HepG2 (cell line): ENCODE measurements around the gene CA9. TPM values are rescaled to one million over a fixed set of nuclear protein-coding genes. Genes with fewer than 3 reads are reported as not detected.

Experiments used
- ATF1 ChIP-seq: IDR thresholded peaks from 2 replicates; pipeline ENCODE4 v1.6.1; 2016; ENCODE audit warnings: mild to moderate bottlenecking, control low read depth
- CCAR2 ChIP-seq: fragments of 200-400 bp; formaldehyde crosslinking; optimal IDR thresholded peaks from 2 replicates; pipeline ENCODE3; 2018; ENCODE audit warnings: low read depth, mild to moderate bottlenecking, low read length, moderate library complexity
- DR1 ChIP-seq: sonication (generic); formaldehyde crosslinking; IDR thresholded peaks from 2 replicates; pipeline ENCODE4 v1.8.0; 2021; ENCODE audit warnings: mild to moderate bottlenecking, missing genetic modification reagents, inconsistent platforms
- ETV5 ChIP-seq: IDR thresholded peaks from 2 replicates; pipeline ENCODE4 v1.6.1; 2018; ENCODE audit warnings: missing biosample characterization, missing genetic modification reagents, inconsistent platforms, borderline replicate concordance
- GFI1 ChIP-seq: sonication (generic); formaldehyde crosslinking; IDR thresholded peaks from 2 replicates; pipeline ENCODE4 v1.5.0; 2020; ENCODE audit warnings: missing genetic modification reagents, mild to moderate bottlenecking, borderline replicate concordance
- HNRNPL ChIP-seq: fragments of 200-400 bp; formaldehyde crosslinking; IDR thresholded peaks from 2 replicates; pipeline ENCODE4 v1.6.1; 2017; ENCODE audit warnings: mild to moderate bottlenecking, low read depth, low read length
- HNRNPLL ChIP-seq: fragments of 200-400 bp; formaldehyde crosslinking; IDR thresholded peaks from 2 replicates; pipeline ENCODE4 v1.6.1; 2017; ENCODE audit warnings: mild to moderate bottlenecking, low read depth, low read length; ENCODE audit not compliant: poor library complexity, severe bottlenecking
- MEF2D ChIP-seq: sonication (generic); formaldehyde crosslinking; IDR thresholded peaks from 2 replicates; pipeline ENCODE4 v1.5.1; 2020; ENCODE audit warnings: mild to moderate bottlenecking, missing genetic modification reagents
- POLR2G ChIP-seq: fragments of 200-400 bp; formaldehyde crosslinking; IDR thresholded peaks from 2 replicates; pipeline ENCODE4 v1.6.1; 2018; ENCODE audit warnings: mild to moderate bottlenecking, low read depth, low read length, moderate library complexity
- PRMT3 ChIP-seq: sonication (generic); formaldehyde crosslinking; IDR thresholded peaks from 2 replicates; pipeline ENCODE4 v1.8.1; 2022; ENCODE audit warnings: low read depth, mild to moderate bottlenecking, moderate library complexity, missing genetic modification reagents, borderline replicate concordance
- RXRA ChIP-seq: sonication (generic); formaldehyde crosslinking; IDR thresholded peaks from 2 replicates; pipeline ENCODE4 v1.5.1; 2020; ENCODE audit warnings: missing genetic modification reagents
- SP4 ChIP-seq: sonication (generic); formaldehyde crosslinking; IDR thresholded peaks from 2 replicates; pipeline ENCODE4 v1.8.1; 2023; ENCODE audit warnings: mild to moderate bottlenecking, missing genetic modification reagents
- XRCC5 ChIP-seq: fragments of 200-400 bp; formaldehyde crosslinking; optimal IDR thresholded peaks from 2 replicates; pipeline ENCODE3; 2017; ENCODE audit warnings: mild to moderate bottlenecking, low read length
- ZKSCAN5 ChIP-seq: sonication (generic); formaldehyde crosslinking; IDR thresholded peaks from 2 replicates; pipeline ENCODE4 v1.5.1; 2020; ENCODE audit warnings: mild to moderate bottlenecking, missing genetic modification reagents
- ZNF17 ChIP-seq: sonication (generic); formaldehyde crosslinking; IDR thresholded peaks from 2 replicates; pipeline ENCODE4 v1.5.0; 2020; ENCODE audit warnings: mild to moderate bottlenecking, missing genetic modification reagents
- ZNF30 ChIP-seq: sonication (generic); formaldehyde crosslinking; IDR thresholded peaks from 2 replicates; pipeline ENCODE4 v1.5.0; 2020; ENCODE audit warnings: mild to moderate bottlenecking, missing genetic modification reagents
- ZNF567 ChIP-seq: sonication (generic); formaldehyde crosslinking; IDR thresholded peaks from 2 replicates; pipeline ENCODE4 v1.8.1; 2023; ENCODE audit warnings: mild to moderate bottlenecking, missing genetic modification reagents, borderline replicate concordance
- ZNF570 ChIP-seq: sonication (generic); formaldehyde crosslinking; IDR thresholded peaks from 2 replicates; pipeline ENCODE4 v1.4.0; 2020; ENCODE audit warnings: mild to moderate bottlenecking, missing genetic modification reagents, borderline replicate concordance
- ZNF761 ChIP-seq: sonication (generic); formaldehyde crosslinking; conservative IDR thresholded peaks from 2 replicates; pipeline ENCODE4 v1.4.0; 2020; ENCODE audit warnings: mild to moderate bottlenecking, missing genetic modification reagents
- ZNF816 ChIP-seq: sonication (generic); formaldehyde crosslinking; IDR thresholded peaks from 2 replicates; pipeline ENCODE4 v1.8.0; 2022; ENCODE audit warnings: missing genetic modification reagents, mild to moderate bottlenecking, borderline replicate concordance
- polyA plus RNA-seq, 8 experiments: library from polyadenylated mRNA; depleted of rRNA in 3 of 8; stranded (reverse) in 7 of 8; unstranded in 1 of 8; fragments of >200 nt; fragmentation: Illumina TruSeq in 4 of 8; extraction: Trizol in 4 of 8; gene quantifications; 2 replicates each; pipeline versions ENCODE4 v1.2.1 to v1.2.3, GENCODE V29; 2011 to 2016; ENCODE audit warnings: low read depth in 4 of 8, missing spikeins in 1 of 8, mixed read lengths in 1 of 8; ENCODE audit not compliant: insufficient read depth in 1 of 8
- total RNA-seq, 5 experiments: library from RNA; depleted of rRNA; stranded (reverse); fragments of >200 nt; fragmentation: Illumina TruSeq; extraction: Trizol; gene quantifications; 2 replicates each; pipeline ENCODE4 v1.2.3, GENCODE V29; 2016; ENCODE audit warnings: low read depth in 1 of 5
- TF ChIP-seq, protein P1 (sequence below): sonication (generic); formaldehyde crosslinking; IDR thresholded peaks from 2 replicates; pipeline ENCODE4 v1.4.0; 2020; ENCODE audit warnings: low read depth, mild to moderate bottlenecking, missing genetic modification reagents
- TF ChIP-seq, protein P2 (sequence below): sonication (generic); formaldehyde crosslinking; conservative IDR thresholded peaks from 2 replicates; pipeline ENCODE4 v1.8.0; 2022; ENCODE audit warnings: mild to moderate bottlenecking, moderate library complexity, missing genetic modification reagents
- TF ChIP-seq, protein P3 (sequence below): sonication (generic); formaldehyde crosslinking; IDR thresholded peaks from 2 replicates; pipeline ENCODE4 v1.5.0; 2020; ENCODE audit warnings: missing genetic modification reagents
- TF ChIP-seq, protein P4 (sequence below): sonication (generic); formaldehyde crosslinking; IDR thresholded peaks from 2 replicates; pipeline ENCODE4 v1.4.0; 2020; ENCODE audit warnings: missing genetic modification reagents

The CA9 gene
- total and polyA plus RNA-seq, 2 of the 13 experiments (the other 11 are each of a cell fraction or from before 2014, with no cell fraction given) = 0.13 to 152 TPM

DNA sequence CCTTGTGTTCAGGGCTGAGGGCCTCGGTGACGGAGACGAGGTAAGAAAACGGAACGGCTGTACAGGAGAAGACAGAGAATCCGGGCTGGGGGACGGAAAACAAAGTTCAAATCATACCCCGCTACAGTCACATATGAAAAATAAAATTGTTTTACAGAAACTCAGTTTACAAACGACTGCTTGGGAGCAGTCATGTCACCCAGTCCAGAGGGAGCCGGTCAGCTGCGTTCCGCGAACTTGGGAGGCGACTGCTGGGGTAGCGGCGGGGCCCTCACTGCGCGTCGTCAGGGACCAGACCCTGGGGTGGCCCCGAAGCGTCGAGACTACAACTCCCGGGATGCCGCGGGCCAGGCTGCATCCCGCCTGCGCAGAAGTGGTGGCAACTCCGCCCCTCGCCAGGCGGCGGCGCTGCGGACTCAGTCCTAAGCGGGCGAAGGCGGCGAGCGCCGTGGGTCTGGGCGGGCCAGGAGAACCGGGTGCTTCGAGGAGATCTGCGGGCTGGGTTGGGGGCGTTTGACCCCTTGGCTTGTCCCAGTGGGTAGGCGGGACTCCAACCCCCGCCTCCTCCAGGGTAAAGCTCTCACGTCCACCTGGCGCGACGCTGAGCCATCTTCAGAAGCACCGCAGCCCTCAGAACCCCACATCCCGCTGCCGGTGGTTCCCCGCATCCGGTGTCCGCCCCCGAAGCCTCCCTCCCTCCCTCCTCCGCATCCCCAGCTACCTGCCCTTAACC lies 27.0 kb upstream of the CA9 start (continued):
- TF ChIP-seq DR1 (CRISPR knock-in tag) (0 out of 2 replicates have a peak, but pooled peaks have one; percentile 27), SP4 (0 out of 2 replicates have a peak, but pooled peaks have one; percentile 22), PRMT3 (CRISPR knock-in tag) (no peak), ZNF761 (CRISPR knock-in tag) (0 out of 2 replicates have a peak, but pooled peaks have one; percentile 29), HNRNPL (0 out of 2 replicates have a peak, but pooled peaks have one; percentile 40), ZNF17 (no peak), ZNF567 (CRISPR knock-in tag) (0 out of 2 replicates have a peak, but pooled peaks have one; percentile 36), ZNF570 (CRISPR knock-in tag) (no peak), ZNF816 (CRISPR knock-in tag) (0 out of 2 replicates have a peak, but pooled peaks have one; percentile 60), POLR2G (peak; percentile 71), MEF2D (CRISPR knock-in tag) (peak; percentile 29; the same call in 1 of the 2 replicates), CCAR2 (no peak), ZNF30 (CRISPR knock-in tag) (no peak), RXRA (CRISPR knock-in tag) (peak; percentile 61; the same call in 1 of the 2 replicates), HNRNPLL (peak; percentile 58), GFI1 (peak; percentile 56; the same call in 1 of the 2 replicates), ATF1 (CRISPR knock-in tag) (no peak), XRCC5 (peak; percentile 34), ETV5 (CRISPR knock-in tag) (peak; percentile 35; the same call in 1 of the 2 replicates), ZKSCAN5 (CRISPR knock-in tag) (no peak)
- TF ChIP-seq, protein P1, sequence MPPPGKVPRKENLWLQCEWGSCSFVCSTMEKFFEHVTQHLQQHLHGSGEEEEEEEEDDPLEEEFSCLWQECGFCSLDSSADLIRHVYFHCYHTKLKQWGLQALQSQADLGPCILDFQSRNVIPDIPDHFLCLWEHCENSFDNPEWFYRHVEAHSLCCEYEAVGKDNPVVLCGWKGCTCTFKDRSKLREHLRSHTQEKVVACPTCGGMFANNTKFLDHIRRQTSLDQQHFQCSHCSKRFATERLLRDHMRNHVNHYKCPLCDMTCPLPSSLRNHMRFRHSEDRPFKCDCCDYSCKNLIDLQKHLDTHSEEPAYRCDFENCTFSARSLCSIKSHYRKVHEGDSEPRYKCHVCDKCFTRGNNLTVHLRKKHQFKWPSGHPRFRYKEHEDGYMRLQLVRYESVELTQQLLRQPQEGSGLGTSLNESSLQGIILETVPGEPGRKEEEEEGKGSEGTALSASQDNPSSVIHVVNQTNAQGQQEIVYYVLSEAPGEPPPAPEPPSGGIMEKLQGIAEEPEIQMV (CRISPR knock-in tag) = no peak
- TF ChIP-seq, protein P2, sequence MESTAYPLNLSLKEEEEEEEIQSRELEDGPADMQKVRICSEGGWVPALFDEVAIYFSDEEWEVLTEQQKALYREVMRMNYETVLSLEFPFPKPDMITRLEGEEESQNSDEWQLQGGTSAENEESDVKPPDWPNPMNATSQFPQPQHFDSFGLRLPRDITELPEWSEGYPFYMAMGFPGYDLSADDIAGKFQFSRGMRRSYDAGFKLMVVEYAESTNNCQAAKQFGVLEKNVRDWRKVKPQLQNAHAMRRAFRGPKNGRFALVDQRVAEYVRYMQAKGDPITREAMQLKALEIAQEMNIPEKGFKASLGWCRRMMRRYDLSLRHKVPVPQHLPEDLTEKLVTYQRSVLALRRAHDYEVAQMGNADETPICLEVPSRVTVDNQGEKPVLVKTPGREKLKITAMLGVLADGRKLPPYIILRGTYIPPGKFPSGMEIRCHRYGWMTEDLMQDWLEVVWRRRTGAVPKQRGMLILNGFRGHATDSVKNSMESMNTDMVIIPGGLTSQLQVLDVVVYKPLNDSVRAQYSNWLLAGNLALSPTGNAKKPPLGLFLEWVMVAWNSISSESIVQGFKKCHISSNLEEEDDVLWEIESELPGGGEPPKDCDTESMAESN (CRISPR knock-in tag) = peak; percentile 69; the same call in 1 of the 2 replicates
- TF ChIP-seq, protein P3, sequence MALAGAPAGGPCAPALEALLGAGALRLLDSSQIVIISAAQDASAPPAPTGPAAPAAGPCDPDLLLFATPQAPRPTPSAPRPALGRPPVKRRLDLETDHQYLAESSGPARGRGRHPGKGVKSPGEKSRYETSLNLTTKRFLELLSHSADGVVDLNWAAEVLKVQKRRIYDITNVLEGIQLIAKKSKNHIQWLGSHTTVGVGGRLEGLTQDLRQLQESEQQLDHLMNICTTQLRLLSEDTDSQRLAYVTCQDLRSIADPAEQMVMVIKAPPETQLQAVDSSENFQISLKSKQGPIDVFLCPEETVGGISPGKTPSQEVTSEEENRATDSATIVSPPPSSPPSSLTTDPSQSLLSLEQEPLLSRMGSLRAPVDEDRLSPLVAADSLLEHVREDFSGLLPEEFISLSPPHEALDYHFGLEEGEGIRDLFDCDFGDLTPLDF (CRISPR knock-in tag) = peak; percentile 75
- TF ChIP-seq, protein P4, sequence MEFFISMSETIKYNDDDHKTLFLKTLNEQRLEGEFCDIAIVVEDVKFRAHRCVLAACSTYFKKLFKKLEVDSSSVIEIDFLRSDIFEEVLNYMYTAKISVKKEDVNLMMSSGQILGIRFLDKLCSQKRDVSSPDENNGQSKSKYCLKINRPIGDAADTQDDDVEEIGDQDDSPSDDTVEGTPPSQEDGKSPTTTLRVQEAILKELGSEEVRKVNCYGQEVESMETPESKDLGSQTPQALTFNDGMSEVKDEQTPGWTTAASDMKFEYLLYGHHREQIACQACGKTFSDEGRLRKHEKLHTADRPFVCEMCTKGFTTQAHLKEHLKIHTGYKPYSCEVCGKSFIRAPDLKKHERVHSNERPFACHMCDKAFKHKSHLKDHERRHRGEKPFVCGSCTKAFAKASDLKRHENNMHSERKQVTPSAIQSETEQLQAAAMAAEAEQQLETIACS (CRISPR knock-in tag) = peak; percentile 29; the same call in 1 of the 2 replicates
